Esophagus muscularis mucosa (tissue), 4 donors: ENCODE measurements around the gene PCDHGB6. TPM values are rescaled to one million over a fixed set of nuclear protein-coding genes. Genes with fewer than 3 reads are reported as not detected.
A peak's percentile ranks its signal among the peaks of the same experiment; 100 is the strongest.
"Not testable (repeated sequence)": the region's sequence is repeated elsewhere in the genome, so short reads cannot be mapped to it uniquely, and the experiment has no call there.

Experiments used
- DNase-seq: peaks from one replicate; pipeline ENCODE4 v3.0.0-alpha.2; 2017; ENCODE audit errors: extremely low spot score
- H3K27ac ChIP-seq, 4 donors: fragments of 200-600 bp; sonication (generic); replicated peaks in 1 of 4; 1 replicate in 3 of 4; 2 replicates in 1 of 4; pipeline ENCODE4 v1.5.1; 2016 to 2019; ENCODE audit warnings: mild to moderate bottlenecking in 1 of 4
- H3K27me3 ChIP-seq, 4 donors: fragments of 200-600 bp; sonication (generic); one replicate each; pipeline versions ENCODE4 v1.5.1 to v1.6.0; 2016 to 2019
- H3K36me3 ChIP-seq, 4 donors: fragments of 200-600 bp; sonication (generic); one replicate each; pipeline ENCODE4 v1.5.1; 2016 to 2019
- H3K4me1 ChIP-seq, 4 donors: fragments of 200-600 bp; sonication (generic); one replicate each; pipeline ENCODE4 v1.5.1; 2016 to 2019
- H3K4me3 ChIP-seq, 4 donors: fragments of 200-600 bp; sonication (generic); 1 replicate in 2 of 4; 2 replicates in 2 of 4; pipeline ENCODE4 v1.5.1; 2016 to 2019; ENCODE audit warnings: mild to moderate bottlenecking in 4 of 4, moderate library complexity in 1 of 4
- H3K9me3 ChIP-seq, 4 donors: fragments of 200-600 bp; sonication (generic); 1 replicate in 3 of 4; 2 replicates in 1 of 4; pipeline ENCODE4 v1.5.1; 2016 to 2019
- CTCF ChIP-seq, 3 experiments: fragments of 200-600 bp in 2 of 3; fragments of 450-650 bp in 1 of 3; sonication (generic) in 2 of 3; IDR thresholded peaks; one replicate each; pipeline ENCODE4 v1.5.1; 2017 to 2019; ENCODE audit warnings: antibody characterized with exemption in 3 of 3, mild to moderate bottlenecking in 2 of 3, moderate library complexity in 1 of 3
- EP300 ChIP-seq: sonication (generic); formaldehyde crosslinking; IDR thresholded peaks from one replicate; pipeline ENCODE4 v1.6.1; 2017; ENCODE audit warnings: antibody characterized with exemption
- POLR2A ChIP-seq: fragments of 450-650 bp; IDR thresholded peaks from one replicate; pipeline ENCODE4 v1.6.1; 2017; ENCODE audit warnings: antibody characterized with exemption, moderate library complexity, mild to moderate bottlenecking, low read depth
- POLR2AphosphoS5 ChIP-seq, 2 donors: sonication (generic); formaldehyde crosslinking; IDR thresholded peaks; one replicate each; pipeline ENCODE4 v1.6.1; 2017; ENCODE audit warnings: antibody characterized with exemption in 2 of 2
- WGBS: methylation state at CpG from one replicate; pipeline ENCODE4 v1.1.5; 2018; 5-methylcytosine and 5-hydroxymethylcytosine counted together
- intact Hi-C: fragments of 100-400 bp; cut with DNase I; formaldehyde crosslinking; loops from one replicate; pipeline ENCODE4 v1.15.1; 2023
- total RNA-seq, 4 donors: library from RNA; depleted of rRNA; stranded (reverse); fragments of >200 nt; gene quantifications; one replicate each; pipeline versions ENCODE4 v1.1.0 to v1.2.1, GENCODE V29; 2016

Gene PCDHGB6
- 1 to 10 TPM; 6.2 to 8.4 (median 7.4) TPM for total RNA-seq

- H3K9me3 ChIP-seq = peaks cover 19 to 98% (median 96%) of the 10 kb centered on the region in 4 donors
- H3K4me1 ChIP-seq, H3K27ac ChIP-seq, H3K27me3 ChIP-seq, H3K36me3 ChIP-seq, intact Hi-C loops, DNase-seq: not testable (repeated sequence)
- peak; percentile 18 to 49 (median 23) for TF ChIP-seq CTCF (IDR thresholded peaks at IDR 0.05)
- H3K4me3 ChIP-seq = peak within 1 kb of the TSS; percentile 33 to 49 (median 36)
- WGBS = 11% methylated on average over 25 of the region's 51 CpGs
Observed at GRCh38 chr5:141407790-141408505, at the start of gene PCDHGB6. Gene PCDHGB6 (plus strand): TSS chr5:141408021. CDS start chr5:141408203, 182 bp downstream.

GRCh38 chr5:141359790-141360426, 47.9 kb upstream of the PCDHGB6 start, which contains the start of gene PCDHGB2:
Gene PCDHGB2 (plus strand): TSS chr5:141359994. CDS start chr5:141360136, 142 bp downstream.
- no peak within 1 kb of the TSS for H3K27ac ChIP-seq
- TF ChIP-seq POLR2AphosphoS5 (IDR thresholded peaks at IDR 0.05) (no peak), CTCF (IDR thresholded peaks at IDR 0.05) (peak in 2 of 3 experiments; percentile 14 to 25)
- DNase-seq = no peak

GRCh38 chr5:141360685-141361084, 47.1 kb upstream of the PCDHGB6 start:
- TF ChIP-seq CTCF (IDR thresholded peaks at IDR 0.05) = no peak
- TF ChIP-seq EP300 = no peak
- TF ChIP-seq POLR2A = no peak
- TF ChIP-seq POLR2AphosphoS5 (IDR thresholded peaks at IDR 0.05) = no peak
- WGBS = 47% methylated on average over 13 of the region's 15 CpGs
- peaks cover 0 to 35% (median 0%) of the 10 kb centered on the region in 4 donors for H3K27me3 ChIP-seq
- H3K36me3 ChIP-seq = no peaks in the 10 kb centered on the region
- no peaks in the 10 kb centered on the region for H3K4me1 ChIP-seq
- H3K4me3 ChIP-seq = no peak overlapping the region
- no peak overlapping the region for H3K27ac ChIP-seq
- intact Hi-C loops = no loop called here
- peaks cover 14 to 100% (median 98%) of the 10 kb centered on the region in 4 donors for H3K9me3 ChIP-seq
- DNase-seq = no peak

More at GRCh38 chr5:141359790-141360426, 47.9 kb upstream of the PCDHGB6 start, which contains the start of gene PCDHGB2:
- Histone ChIP-seq H3K9me3 (peaks cover 10 to 100% (median 98%) of the 10 kb centered on the region in 4 donors), H3K4me3 (peak within 1 kb of the TSS; percentile 23 to 41 (median 24)), H3K36me3 (no peaks in the 10 kb centered on the region), H3K27me3 (peaks cover 0 to 27% (median 0%) of the 10 kb centered on the region in 4 donors), H3K4me1 (no peaks in the 10 kb centered on the region)
- intact Hi-C loops = loop anchor here (10.0 kb wide), 1 partner anchor 205 kb away; no protein-coding TSS in a partner anchor
- WGBS = 22% methylated on average over 23 of the region's 24 CpGs

GRCh38 chr5:141362719-141363118, 45.1 kb upstream of the PCDHGB6 start:
- Histone ChIP-seq H3K36me3 (no peaks in the 10 kb centered on the region), H3K9me3 (peaks cover 5 to 100% (median 98%) of the 10 kb centered on the region in 4 donors)
- intact Hi-C loops = no loop called here

More at GRCh38 chr5:141362719-141363118, 45.1 kb upstream of the PCDHGB6 start:
- H3K27me3 ChIP-seq = peaks cover 0 to 43% (median 0%) of the 10 kb centered on the region in 4 donors
- no peak overlapping the region for H3K4me3 ChIP-seq
- no peak for TF ChIP-seq POLR2AphosphoS5 (IDR thresholded peaks at IDR 0.05)
- no peak for TF ChIP-seq CTCF (IDR thresholded peaks at IDR 0.05)
- TF ChIP-seq POLR2A = no peak
- TF ChIP-seq EP300 = no peak
- no peaks in the 10 kb centered on the region for H3K4me1 ChIP-seq
- no peak for DNase-seq
- H3K27ac ChIP-seq = no peak overlapping the region
